Left lobe of liver (tissue), 2 donors: ENCODE measurements around the gene ULBP3. TPM values are rescaled to one million over a fixed set of nuclear protein-coding genes. Genes with fewer than 3 reads are reported as not detected.
"Not testable (repeated sequence)": the region's sequence is repeated elsewhere in the genome, so short reads cannot be mapped to it uniquely, and the experiment has no call there.

Experiments used
- ATAC-seq: fragments of 200-7000 bp; cut with Tn5 transposase; one replicate; pipeline ENCODE4 v1.9.1; 2020; ENCODE audit warnings: mild to moderate bottlenecking, moderate library complexity
- DNase-seq: peaks from one replicate; pipeline ENCODE4 v3.0.0-alpha.2; 2020; ENCODE audit warnings: low spot score
- total RNA-seq: library from RNA; stranded (reverse); gene quantifications from one replicate; pipeline ENCODE4 v1.2.1, GENCODE V29; 2021
- donor health status: DM: no; HTN: no; CAD: no; lungs with moderate emphysema.
- donor health status: DM: no; HTN: yes; CAD: no.

ULBP3 gene
- total RNA-seq, 1 donor from 2014 or later = 0.35 TPM

DNA sequence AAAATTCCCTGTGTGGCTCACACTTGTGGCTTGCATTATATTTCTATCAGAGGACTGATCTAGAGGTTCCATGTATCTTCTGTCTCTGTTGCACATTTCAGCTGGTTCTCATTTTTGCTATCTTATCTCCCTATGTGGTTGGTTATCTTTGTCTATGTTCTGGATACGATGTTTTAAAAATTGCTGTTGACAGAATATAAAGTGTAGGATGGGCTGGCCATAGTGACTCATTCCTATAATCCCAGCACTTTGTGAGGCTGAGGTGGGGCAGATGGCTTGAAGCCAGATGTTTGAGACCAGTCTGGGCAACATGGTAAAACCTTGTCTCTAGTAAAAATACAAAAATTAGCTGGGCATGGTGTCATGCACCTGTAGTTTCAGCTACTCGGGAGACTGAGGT lies 9.9 kb upstream of the ULBP3 start:
- DNase-seq (no peak), ATAC-seq (no peak)

DNA sequence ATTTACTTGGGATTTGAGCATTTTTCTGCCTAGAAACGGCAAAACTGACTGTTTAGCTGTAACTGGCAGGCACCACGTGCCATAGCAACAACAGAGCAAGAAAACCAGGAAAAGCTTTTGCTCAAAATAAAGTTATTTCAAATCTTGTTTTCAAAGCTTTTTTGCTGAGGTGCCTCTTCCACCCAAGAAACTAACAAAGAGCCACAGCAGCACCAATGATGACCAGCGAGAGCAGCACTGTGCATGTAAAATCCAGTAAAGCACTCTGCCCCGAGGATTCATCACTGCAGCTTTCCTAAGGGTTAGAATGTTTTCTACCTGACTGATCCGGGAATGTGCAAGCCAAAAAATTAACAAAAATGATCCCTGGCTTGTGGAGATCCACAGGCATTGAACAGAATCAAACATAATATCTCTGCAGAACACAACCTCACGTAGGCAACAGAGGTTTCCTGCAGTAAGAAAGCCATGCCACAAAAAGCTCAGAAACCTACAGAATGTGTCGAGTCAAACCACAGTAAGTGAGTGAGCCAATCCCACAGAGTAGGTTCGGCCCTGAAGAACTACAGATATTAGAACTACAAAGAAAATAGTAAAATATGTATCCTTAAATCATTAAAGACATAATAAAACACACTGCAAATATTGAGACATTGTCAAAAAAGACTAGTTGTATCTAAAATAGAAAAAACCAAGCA lies 7.4 kb upstream of the ULBP3 start:
- ATAC-seq (no peak), DNase-seq (no peak)

DNA sequence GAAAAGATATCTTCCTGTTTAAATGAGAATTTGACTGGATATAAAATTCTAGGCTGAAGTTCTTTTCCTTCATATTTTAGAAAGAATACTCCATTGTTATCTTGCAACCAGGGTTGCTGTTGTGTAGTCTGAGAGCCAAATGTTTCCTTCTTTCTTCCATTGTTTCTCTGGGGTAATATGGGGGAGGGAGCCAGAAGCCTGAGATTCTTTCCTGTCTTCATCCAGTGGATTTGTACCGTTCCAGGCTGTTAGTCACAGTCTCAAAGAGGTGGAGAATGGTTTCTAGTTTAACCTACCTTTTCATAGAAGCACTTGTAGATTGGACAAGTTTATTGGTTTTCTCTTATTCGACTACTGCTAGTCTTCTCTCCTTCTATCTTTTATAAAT lies 6.1 kb upstream of the ULBP3 start:
- no peak for ATAC-seq
- DNase-seq = no peak

DNA sequence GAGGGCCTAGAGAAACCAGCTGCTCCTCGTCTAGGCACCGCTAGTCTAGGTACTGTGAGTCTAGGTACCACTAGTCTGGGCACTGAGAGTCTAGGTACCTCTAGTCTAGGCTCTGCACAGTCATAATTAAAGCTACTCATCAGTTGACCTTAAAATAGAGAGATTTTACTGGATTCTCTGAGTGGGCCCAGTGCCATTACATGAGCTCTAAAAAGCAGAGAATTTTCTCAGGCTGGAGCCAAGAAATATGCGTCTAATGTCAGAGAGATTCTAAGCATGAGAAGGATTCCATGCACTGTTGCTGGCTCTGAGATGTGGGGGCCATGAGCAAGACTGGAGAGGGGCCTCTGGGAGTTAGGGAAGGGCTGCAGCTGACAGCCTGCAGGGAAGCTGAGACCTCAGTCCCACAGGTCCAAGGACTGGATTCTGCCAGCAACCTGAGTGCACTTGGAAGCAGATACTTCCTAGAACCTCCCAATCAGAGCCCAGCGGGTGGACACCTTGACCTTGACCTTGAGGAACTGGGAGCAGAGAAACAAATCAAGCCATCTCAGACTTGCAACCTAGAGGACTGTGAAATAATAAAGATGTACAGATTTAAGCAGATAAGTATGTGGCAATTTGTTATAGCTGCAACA lies 5.6 kb upstream of the ULBP3 start:
- not testable (repeated sequence) for ATAC-seq, DNase-seq

DNA sequence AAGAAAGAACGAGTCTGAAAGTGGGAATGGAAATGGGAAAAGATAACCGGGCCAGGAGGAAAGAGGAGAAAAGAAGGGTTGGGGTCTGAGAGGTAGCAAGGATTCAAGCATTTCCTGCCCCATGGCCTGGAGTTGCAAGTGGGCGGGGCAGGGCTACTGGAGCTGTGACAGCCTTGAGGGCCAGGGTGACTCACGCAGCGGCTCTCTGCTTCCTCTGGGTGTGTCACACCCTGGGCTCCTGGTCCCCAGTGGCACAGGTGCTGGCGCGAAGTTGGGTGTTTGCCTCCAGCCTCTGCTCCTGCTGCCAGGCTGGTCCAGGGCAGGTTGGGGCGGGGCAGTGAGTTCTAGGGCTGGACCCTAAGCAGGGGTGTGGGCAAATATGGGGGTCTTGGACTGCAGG lies 3.3 kb upstream of the ULBP3 start:
- DNase-seq (no peak), ATAC-seq (no peak)

DNA sequence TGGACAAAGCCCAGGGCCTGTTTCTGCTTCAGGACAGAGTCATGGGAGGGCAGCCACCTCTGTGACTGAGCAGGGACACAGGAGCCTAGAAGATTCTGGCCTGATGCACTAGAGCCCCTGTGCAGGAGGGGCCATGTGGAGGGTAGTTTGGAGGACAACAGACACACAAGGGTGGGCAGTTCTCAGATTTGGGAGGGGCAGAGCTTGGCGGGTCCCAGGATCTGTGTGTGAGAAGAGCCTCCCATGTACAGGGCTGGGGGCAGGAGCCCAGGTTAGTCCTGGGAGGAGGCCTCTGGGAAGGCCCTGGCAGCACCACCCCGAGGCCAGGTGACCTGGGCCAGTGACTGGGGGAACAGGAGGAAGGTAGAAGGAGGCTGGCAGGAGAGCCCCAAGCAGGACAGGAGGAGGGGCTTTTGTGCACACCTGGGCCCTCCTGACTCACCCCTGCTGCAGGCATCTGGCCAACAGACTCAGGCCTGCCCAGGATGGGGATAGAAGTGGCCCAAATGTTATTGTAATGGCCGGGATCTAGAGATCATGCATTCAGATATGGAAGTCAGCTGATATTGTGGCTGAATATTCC lies 1.4 kb upstream of the ULBP3 start:
- ATAC-seq = no peak
- DNase-seq = no peak

DNA sequence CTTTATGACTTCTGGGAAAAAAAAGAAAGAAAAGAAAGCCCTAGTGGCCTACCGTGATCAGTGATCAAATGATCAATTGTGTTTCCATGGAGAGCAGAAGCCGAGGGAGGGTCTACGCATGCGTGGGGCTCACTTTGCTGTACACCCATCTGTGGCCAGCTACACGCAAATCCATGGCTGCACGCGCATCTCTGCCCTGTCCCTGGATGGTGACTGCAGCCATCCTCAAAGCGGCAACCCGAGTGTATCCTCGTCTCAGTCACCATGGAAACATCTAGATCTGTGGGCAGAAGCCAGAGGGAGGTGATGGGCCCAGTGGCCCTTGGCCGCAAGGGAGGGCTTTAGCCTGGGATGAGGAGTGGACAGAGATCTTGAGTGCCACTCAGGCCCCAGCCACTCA lies 785 bp upstream of the ULBP3 start:
- no peak for DNase-seq

DNA sequence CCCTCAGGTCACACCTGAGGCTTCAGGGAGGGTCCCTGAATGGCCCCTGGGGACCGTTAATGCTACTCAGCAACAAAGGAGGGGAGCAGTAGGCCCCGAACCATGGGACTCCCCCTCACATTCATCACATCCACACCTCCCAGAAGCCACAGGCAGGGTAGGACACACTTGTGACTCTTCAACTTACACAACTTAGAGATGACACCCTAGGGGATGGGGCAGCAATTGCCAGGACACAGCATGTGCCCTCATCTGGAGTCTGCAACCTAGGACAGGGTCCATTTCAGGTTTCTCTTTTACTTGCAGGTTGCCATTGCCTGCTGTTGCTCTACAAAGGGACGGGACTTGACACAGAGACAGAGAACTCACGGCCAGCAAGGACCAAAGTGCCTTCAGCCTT lies 770 bp downstream of the ULBP3 start:
- DNase-seq = no peak
- peak; percentile 11 for ATAC-seq

More for the DNA sequence above, 785 bp upstream of the ULBP3 start:
- ATAC-seq = peak; percentile 10

DNA sequence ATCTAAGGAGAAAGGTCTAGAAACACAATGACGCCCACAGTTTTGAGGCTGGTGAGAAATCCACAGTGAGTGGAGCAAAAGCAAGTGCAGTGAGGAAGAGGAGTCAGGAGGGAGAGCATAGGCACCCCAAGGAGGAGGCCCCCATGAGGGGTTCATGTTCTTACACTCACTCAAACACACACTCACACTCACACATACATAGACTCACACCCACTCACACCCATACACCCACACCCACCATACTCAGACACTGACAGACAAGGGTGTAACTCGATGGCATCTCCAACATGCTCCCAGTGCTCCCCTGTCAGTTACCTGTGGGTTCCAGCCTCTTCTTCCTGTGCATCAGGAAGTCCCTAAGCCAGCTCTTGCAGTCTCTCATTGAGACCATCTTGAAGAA lies 3.8 kb downstream of the ULBP3 start:
- no peak for ATAC-seq
- no peak for DNase-seq

DNA sequence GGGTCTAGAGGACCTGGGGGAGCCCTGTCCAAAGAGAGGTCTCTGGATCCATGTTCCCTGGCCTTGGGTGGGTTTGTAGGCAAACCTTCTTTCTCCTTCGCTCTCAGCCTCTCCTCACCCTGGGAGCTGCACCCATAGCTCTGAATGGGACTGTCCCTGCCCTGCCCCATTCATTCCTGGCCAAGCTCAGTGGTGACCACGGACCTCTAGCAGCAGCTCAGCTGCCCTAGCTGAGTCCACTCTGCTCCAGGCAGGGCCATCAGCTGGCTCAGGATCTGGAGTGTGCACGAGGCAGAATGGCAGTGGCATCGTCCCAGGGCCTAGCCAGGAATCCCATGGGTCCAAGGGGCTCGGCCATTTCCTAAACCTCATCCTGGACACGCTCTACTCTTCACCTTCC lies 5.3 kb downstream of the ULBP3 start:
- ATAC-seq (no peak), DNase-seq (no peak)

DNA sequence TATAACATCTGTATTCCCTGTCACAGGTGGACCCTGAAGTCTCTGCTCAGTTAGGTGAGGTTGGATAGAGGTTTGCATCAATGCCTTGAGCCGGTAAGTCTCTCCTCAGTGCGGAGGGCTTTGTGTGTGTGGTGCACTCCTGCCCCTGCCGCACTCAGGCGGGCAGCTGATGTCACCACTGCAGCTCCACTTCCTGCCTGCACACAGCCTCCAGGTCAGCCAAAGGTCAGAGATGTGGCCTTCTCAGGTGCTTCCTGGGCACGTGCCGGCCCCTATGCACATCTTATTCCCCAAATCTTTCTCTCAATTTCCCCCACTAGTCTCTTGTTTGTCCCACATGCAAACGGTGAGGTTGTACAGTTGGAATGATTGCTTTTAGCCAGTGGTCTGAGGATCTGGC lies 8.9 kb downstream of the ULBP3 start:
- not testable (repeated sequence) for ATAC-seq

DNA sequence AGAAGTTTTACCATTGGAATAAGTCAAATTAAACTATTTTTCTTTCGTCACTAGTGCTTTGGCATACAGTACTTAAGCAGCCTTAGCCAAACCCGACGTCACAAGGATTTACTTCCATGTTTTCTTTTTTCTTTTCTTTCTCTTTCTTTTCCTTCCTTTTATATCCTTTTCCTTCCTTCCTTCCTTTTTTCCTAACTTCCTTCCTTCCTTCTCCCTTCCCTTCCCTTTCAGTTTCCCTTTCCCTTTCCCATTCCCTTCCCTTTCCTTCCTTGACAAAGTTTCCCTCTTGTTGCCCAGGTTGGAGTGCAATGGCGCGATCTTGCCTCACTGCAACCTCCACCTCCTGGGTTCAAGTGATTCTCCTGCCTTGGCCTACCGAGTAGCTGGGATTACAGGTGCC lies 9.9 kb downstream of the ULBP3 start:
- DNase-seq = no peak
- no peak for ATAC-seq

More for the DNA sequence above, 8.9 kb downstream of the ULBP3 start:
- DNase-seq = not testable (repeated sequence)

DNA sequence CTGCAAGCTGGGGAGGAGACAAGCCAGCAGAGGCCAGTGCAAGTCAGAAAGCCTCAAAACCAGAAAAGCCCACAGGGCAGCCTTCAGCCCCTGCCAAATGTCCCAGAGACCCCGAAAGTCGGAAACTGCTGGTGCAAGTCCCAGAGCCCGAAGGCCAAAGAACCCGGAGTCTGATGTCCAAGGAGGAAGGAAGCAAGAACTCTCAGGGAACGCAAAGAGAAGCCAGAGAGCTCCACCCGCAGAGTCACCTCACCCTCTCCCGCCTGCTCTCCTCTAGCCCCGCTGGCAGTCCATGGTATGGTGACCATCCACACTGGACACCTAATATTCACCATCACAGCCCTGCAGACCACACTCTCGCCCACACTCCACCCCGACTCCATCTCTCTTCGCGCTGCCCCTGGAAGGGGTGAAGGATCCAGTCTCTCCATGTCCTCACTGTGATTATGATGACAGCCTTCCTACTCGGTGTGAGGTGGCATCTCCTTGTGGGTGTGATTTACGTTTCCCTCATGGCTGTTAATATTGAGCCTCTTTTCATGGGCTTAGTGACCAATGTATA lies 10.6 kb downstream of the ULBP3 start:
- ATAC-seq (no peak), DNase-seq (no peak)

DNA sequence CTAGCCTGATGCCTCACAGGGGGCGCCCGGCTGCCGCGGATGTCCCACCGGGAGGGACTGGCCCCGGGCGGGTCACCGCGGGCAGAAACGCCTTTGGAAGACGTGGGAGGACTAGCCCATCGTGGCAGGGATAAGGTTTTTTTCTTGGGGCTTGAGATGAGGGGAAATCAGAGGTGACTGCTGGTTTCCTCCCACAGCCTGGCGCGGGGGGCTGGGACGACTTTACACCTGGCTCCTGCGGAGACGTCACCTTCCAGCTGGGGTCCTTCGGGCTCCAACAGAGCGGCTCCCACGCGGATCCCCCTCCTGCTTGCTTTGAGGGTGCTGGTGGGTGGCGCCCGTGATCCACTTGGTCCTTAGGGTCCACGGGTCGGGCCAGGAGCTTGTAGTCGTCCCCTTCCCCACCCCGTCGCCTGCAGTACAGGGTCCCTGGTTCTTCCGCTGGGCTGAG lies 11.4 kb downstream of the ULBP3 start:
- ATAC-seq = no peak
- no peak for DNase-seq

DNA sequence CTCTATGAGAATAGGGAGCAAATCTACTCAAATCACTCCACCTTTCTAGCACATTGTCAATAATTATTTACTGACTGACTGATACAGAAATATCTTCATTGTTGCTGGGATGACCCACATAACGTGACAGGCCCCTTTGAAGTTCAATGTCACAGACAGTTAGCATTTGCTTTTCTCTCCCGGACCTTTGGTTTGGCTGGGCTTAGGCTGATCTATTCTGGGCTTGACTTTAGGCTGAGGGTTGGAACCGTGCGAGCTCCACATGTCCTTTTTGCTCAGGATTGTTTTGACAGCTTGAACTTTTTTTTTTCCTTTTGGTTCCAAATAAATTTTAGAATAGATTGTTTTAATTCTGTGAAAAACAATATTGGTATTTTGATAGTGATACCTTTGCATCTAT lies 12.0 kb downstream of the ULBP3 start:
- DNase-seq (no peak), ATAC-seq (no peak)

DNA sequence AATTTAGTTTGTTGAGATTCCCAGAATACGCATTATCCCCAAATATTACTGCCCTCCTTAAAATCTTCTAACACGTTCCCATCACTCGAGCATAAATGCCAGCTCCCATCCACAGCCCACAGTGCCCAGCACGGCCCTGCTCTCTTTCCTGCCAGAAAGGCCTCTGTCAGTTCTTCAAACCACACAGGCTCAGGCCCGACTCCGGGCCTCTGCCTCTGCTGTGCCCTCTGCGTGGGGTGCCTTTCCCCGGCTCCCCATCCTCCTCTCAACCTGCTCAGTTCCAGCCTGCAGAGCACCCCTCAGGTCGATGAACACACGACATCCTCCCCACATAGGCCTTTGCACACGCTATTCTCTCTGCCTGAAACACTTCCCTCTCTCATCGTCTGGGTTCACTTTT lies 12.8 kb downstream of the ULBP3 start:
- DNase-seq (no peak), ATAC-seq (no peak)

DNA sequence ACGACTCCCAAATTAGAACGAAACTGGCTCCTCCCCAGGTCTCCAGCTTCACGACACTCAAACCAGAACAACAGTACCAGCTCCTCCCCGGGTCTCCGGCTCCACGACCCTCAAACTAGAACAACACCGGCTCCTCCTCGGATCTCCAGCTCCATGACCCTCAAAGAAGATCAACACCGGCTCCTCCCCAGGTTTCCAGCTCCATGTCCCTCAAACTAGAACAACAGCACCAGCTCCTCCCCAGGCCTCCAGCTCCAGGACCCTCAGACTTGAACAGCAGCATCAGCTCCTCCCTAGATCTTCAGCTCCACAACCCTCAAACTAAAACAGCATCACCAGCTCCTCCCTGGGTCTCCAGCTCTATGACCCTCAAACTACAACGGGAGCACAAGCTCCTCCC lies 13.8 kb downstream of the ULBP3 start:
- ATAC-seq = no peak
- DNase-seq = no peak

DNA sequence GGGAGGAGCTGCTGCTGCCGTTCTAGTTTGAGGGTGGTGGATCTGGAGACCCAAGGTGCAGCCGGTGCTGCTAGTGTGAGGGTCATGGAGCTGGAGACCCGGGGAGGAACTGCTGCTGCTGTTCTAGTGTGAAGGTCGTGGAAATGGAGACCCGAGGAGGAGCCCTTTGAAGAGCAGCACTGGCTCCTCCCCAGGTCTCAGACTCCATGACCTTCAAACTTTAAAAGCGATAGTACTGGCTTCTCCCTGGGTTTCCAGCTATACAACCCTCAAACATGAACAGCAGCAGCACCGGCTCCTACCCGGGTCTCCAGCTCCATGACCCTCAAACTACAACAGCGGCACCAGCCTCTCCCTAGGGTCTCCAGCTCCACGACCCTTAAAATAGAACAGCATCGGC lies 15.5 kb downstream of the ULBP3 start:
- ATAC-seq (no peak), DNase-seq (no peak)

DNA sequence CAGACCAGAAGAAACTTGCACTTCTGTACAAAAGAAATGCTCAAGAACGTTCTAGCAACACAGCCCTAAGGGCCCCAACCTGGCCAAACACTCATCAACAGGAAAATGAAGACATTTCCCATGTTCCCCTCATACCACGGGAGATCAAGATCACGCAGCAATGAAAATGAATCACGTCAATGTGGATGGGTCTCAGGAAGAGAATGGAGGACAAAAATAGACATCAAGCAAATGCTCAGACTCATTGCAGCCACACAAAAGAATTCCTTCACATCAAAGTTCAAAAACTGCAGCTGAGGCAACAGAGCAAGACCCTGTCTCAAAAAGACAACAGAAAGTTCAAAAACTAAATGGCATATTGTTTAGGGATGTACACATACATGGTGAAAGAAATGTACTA lies 18.1 kb downstream of the ULBP3 start:
- no peak for DNase-seq
- no peak for ATAC-seq

DNA sequence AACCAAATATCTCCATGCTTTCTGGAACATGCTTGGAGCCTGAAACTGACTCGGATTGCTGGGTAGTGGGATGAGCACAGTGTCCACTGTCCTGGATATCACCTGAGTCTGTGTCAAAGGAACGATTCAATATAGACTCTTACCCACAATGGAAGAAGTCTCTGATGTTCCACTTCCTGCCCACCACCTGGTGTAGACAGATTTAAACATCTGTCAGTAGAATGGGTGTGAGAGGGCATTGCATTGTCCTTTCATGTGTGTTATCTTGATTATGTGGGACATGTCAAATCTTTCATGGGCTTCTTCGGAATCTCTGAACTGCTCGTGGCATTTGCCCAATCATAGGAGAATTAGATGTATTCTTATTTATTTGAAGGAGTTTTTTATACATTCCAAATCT lies 20.8 kb downstream of the ULBP3 start:
- ATAC-seq (no peak), DNase-seq (no peak)

DNA sequence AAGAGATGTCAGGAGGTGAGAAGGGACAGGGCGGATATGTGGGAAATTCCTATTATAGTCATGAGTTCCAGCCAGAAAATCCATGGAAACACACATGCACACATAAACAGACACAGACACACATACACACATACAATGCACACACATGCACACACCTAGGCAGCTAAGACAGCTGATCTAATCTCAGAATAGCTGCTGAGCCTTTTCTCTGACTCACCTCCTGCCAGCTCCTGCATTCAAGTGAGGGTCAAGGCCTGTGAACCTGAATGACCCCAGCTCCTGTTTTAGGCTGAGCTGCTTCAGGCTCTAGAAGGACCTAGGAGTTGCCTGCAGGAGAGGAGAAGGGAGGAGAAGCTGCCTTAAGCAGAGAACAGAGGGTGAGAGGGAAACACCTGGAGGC lies 22.0 kb downstream of the ULBP3 start:
- ATAC-seq (no peak), DNase-seq (no peak)

DNA sequence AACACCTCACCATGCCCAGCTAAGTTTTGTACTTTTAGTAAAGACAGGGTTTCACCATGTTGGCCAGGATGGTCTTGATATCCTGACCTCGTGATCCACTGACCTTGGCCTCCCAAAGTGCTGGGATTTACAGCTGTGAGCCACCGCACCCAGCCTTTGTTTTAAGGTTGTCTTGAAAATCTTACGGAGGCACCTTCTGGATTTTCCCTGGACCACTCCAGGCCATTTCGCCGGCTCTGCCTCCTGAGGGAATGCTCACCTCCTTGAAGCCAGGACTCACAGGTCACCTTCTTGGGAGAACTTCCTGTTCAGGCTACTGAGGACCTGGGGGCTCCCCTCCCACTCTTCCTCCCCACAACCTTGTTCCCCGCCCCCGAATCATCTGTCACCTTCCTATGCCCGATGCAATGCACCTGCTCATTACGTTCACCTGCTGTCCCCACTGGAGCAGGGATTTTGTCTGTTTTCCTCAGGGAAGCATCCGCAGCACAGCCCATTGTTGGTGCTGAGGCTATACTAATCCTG lies 24.2 kb downstream of the ULBP3 start:
- DNase-seq (no peak), ATAC-seq (no peak)
